AG04449 (cell line): ENCODE results near the gene CFAP74.
A peak's percentile ranks its signal among the peaks of the same experiment; 100 is the strongest.

Experiments used
- CTCF ChIA-PET: fragments of 350-600 bp; formaldehyde crosslinking; extraction: SDS; loops from one replicate; lab custom pipeline; 2021; ENCODE audit warnings: antibody characterized with exemption; lab: Yijun Ruan, JAX
- POLR2A ChIA-PET: fragments of 400-600, 350-600 bp; formaldehyde crosslinking; extraction: SDS; loops from one replicate; lab custom pipeline; 2020; ENCODE audit warnings: antibody characterized with exemption, inconsistent platforms; lab: Yijun Ruan, JAX
- DNase-seq: peaks from one replicate; pipeline ENCODE4 v3.0.0-alpha.2; 2010; ENCODE audit warnings: low read depth, low spot score
- H3K4me3 ChIP-seq: 2 replicates; pipeline ENCODE4 v1.5.1; 2011; ENCODE audit warnings: low read depth, mild to moderate bottlenecking, control low read depth, low read length
- TF ChIP-seq, protein P1 (sequence below): IDR thresholded peaks from one replicate; pipeline ENCODE4 v1.5.1; 2011; ENCODE audit warnings: mild to moderate bottlenecking, moderate library complexity, low read length, control low read depth, inconsistent platforms; ENCODE audit not compliant: insufficient read depth; ENCODE audit errors: missing control alignments

CFAP74 gene

DNA sequence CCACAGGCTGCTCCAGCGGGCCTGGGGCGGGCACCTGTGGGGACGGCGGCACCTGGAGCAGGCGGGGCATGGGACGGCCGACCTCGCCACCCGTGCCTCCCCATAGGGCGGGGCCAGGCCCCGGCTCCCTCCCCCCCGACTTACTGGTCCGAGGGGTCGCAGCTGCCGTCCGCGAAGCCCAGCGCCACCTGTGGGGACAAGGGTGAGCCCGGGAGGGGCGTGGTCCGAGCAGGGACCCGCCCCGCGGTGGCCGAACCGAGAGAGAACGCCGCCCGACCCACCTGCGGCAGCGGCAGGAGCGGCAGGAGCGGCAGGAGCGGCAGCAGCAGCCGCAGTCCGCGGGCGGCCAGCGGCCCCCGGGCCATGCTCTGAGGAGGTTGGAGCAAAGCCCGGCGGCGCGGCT, 84.7 kb downstream of the CFAP74 start, which contains the start of gene TMEM52:
Gene TMEM52 (minus strand): TSS at position 379 of the 403 bp plus-strand sequence. CDS start 14 bp downstream, at position 365.
- TF ChIP-seq, protein P1, sequence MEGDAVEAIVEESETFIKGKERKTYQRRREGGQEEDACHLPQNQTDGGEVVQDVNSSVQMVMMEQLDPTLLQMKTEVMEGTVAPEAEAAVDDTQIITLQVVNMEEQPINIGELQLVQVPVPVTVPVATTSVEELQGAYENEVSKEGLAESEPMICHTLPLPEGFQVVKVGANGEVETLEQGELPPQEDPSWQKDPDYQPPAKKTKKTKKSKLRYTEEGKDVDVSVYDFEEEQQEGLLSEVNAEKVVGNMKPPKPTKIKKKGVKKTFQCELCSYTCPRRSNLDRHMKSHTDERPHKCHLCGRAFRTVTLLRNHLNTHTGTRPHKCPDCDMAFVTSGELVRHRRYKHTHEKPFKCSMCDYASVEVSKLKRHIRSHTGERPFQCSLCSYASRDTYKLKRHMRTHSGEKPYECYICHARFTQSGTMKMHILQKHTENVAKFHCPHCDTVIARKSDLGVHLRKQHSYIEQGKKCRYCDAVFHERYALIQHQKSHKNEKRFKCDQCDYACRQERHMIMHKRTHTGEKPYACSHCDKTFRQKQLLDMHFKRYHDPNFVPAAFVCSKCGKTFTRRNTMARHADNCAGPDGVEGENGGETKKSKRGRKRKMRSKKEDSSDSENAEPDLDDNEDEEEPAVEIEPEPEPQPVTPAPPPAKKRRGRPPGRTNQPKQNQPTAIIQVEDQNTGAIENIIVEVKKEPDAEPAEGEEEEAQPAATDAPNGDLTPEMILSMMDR, result no peak
- peak within 1 kb of the TSS; percentile 54 for H3K4me3 ChIP-seq
- ChIA-PET POLR2A (no interaction called here), CTCF (no interaction called here)
- DNase-seq, result no peak

GRCh38 chr1:1917995-1918900, 85.3 kb downstream of the CFAP74 start:
- CTCF ChIA-PET, result interaction anchor here (1.3 to 4.4 kb wide), 3 partner anchors 10 to 127 kb away, joined by 5 to 13 read pairs (median 8); no protein-coding TSS in a partner anchor
- POLR2A ChIA-PET, result no interaction called here
- TF ChIP-seq, protein P1, result no peak
- peak overlapping the region; percentile 54 for H3K4me3 ChIP-seq
- DNase-seq, result no peak

DNA sequence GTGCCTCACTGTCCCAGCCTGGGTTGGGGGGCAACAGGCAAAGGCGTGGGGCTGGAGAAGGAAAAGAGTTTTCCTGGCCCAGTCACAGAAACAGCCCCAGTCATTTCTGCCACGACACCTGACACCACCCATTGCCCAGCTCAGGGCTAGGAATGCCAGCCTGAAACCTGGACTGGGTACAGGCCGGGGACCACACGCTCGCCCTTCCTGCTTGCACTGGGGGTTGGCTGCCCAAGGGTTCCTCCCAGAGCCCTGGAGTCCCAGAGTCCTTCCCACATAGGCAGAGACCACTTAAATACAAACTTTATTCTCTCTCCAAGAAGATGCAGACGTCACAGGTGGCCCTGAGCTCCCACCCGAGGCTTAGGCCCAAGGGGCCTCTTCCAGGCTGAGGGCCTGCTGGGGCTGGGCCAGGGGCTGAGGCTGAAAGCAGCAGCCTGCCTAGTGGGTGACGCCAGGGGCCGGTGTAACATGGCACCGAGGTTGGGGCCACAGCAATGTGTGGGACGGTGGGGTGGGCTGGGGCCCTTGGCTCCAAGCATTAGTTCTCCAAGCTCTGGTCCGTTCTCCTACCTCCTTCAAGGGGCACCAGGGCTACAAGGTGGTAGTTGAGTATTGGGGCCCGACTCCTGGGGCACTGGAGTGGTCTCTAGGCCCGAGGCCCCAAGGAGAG, 86.1 kb downstream of the CFAP74 start:
- ChIA-PET CTCF (interaction anchor here (1.3 to 4.4 kb wide), 3 partner anchors 9 to 128 kb away, joined by 5 to 13 read pairs (median 8); no protein-coding TSS in a partner anchor), POLR2A (no interaction called here)
- no peak for DNase-seq
- no peak overlapping the region for H3K4me3 ChIP-seq
- TF ChIP-seq, protein P1, result no peak

GRCh38 chr1:1916851-1917251, 86.7 kb downstream of the CFAP74 start:
- TF ChIP-seq, protein P1, result no peak
- no peak for DNase-seq
- no peak overlapping the region for H3K4me3 ChIP-seq
- ChIA-PET POLR2A (no interaction called here), CTCF (interaction anchor here (2.1 to 4.4 kb wide), 2 partner anchors 11 to 128 kb away, joined by 8 to 13 read pairs; no protein-coding TSS in a partner anchor)

DNA sequence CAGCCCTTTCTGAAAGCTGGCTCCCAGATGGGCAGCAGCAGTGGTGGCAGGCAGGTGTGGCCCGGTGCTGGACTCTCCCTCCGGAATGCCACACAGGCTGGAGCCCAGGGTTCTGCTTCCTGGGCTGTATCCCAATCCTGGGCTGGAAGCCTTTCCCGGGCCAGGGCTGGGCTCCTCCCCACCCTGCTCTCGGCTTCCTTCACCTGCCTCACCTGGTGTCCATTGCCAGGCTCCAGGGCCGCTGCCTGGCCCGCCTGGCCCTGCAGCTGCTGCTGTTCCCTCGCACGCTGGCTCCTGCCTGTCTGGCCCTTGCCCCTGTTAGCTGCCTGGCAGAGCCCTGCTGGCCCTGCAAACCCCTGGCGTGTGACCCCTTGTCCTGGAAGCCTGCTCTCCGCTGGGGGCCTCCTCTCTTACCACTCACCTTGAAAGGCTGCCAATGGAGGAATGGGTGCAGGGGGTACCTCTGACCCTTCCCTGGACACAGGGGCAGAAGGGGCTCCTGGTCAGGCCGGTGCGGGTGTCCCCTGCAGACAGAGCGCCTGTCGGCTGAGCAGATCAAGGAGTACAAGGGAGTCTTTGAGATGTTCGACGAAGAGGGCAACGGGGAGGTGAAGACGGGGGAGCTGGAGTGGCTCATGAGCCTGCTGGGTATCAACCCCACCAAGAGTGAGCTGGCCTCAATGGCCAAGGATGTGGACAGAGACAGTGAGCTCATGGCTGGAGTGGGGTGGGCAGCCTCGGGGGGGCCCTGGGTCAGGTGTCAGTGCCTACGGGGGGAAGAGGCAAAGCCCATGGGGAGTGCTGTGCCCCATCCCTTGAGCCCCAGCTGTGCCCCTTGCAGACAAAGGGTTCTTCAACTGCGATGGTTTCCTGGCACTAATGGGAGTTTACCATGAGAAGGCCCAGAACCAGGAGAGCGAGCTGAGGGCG, 87.4 kb downstream of the CFAP74 start:
- no peak for DNase-seq
- no peak overlapping the region for H3K4me3 ChIP-seq
- CTCF ChIA-PET, result interaction anchor here (2.1 to 4.4 kb wide), 2 partner anchors 10 to 129 kb away, joined by 8 to 13 read pairs; no protein-coding TSS in a partner anchor
- POLR2A ChIA-PET, result no interaction called here
- TF ChIP-seq, protein P1, result no peak
